Hematopoietic multipotent progenitor cell (in vitro differentiated cells): ENCODE data around the gene GTPBP8. TPM values are rescaled to one million over a fixed set of nuclear protein-coding genes. Genes with fewer than 3 reads are reported as not detected.

ENCODE experiments used
- total RNA-seq: library from RNA; depleted of rRNA; stranded (reverse); fragments of >200 nt; gene quantifications from one replicate; pipeline ENCODE4 v1.2.3, GENCODE V29; 2012

GTPBP8 gene
- total RNA-seq, 1 donor, result 39.9 TPM

Other genes starting within 250 kb of the GTPBP8 start
- not detected for gene CD200R1L, start 144.1 kb upstream of the GTPBP8 start, total RNA-seq
- 0.54 TPM for gene CD200R1, start 15.9 kb upstream of the GTPBP8 start, total RNA-seq
- gene BOC, start 220.6 kb downstream of the GTPBP8 start, total RNA-seq, result under 0.01 TPM